Left cardiac atrium (tissue), 4 donors: ENCODE results near the gene PKM. TPM values are rescaled to one million over a fixed set of nuclear protein-coding genes. Genes with fewer than 3 reads are reported as not detected.

Experiments
- ATAC-seq, 2 donors: fragments of 200-7000 bp; cut with Tn5 transposase; one replicate each; pipeline ENCODE4 v1.9.1; 2020; ENCODE audit warnings: mild to moderate bottlenecking in 2 of 2, moderate library complexity in 2 of 2
- DNase-seq: peaks from one replicate; pipeline ENCODE4 v3.0.0-alpha.2; 2020
- intact Hi-C, 2 donors: fragments of 100-400 bp; cut with DNase I; formaldehyde crosslinking; loops; one replicate each; pipeline versions ENCODE4 v1.14.1 to v1.15.1; 2022 to 2023
- total RNA-seq, 2 donors: library from RNA; stranded (reverse); fragmentation: NEBNext Ultra II Directional; extraction: Animal tissue kit (Norgen Biotek cat#: 25700); gene quantifications; one replicate each; pipeline ENCODE4 v1.2.1, GENCODE V29; 2021
- donor health status: DM: no; HTN: yes; CAD: no.
- donor health status: DM: no; HTN: yes; CAD: no; lungs with severe emphysema.
- donor health status: DM: yes; HTN: yes; CAD: no.
- donor health status: Dilated cardiomyopathy.

The PKM gene
- total RNA-seq, 2 donors from 2014 or later: 881 to 1,100 TPM

- ATAC-seq: peak; percentile 73 to 98
- intact Hi-C loops: no loop called here
- peak; percentile 75 for DNase-seq
Measured at GRCh38 chr15:72237029-72237852, 6.3 kb upstream of the PKM start.

- no peak for ATAC-seq
- intact Hi-C loops: no loop called here
Measured at GRCh38 chr15:72236381-72237003, 5.5 kb upstream of the PKM start.

GRCh38 chr15:72235298-72235697 lies 4.3 kb upstream of the PKM start:
- ATAC-seq: no peak
- no peak for DNase-seq
- intact Hi-C loops: no loop called here

More at GRCh38 chr15:72236381-72237003, 5.5 kb upstream of the PKM start:
- no peak for DNase-seq

- no peak for DNase-seq
- intact Hi-C loops: loop anchor here in 1 of 2 donors (5.0 kb wide), 1 partner anchor 39 kb away; the partner anchor contains the start of gene PARP6
- ATAC-seq: no peak
Measured at GRCh38 chr15:72233769-72234168, 2.8 kb upstream of the PKM start.

- intact Hi-C loops: loop anchor here in 1 of 2 donors (5.0 kb wide), 1 partner anchor 40 kb away; the partner anchor contains the start of gene PARP6
- peak; percentile 2 to 29 for ATAC-seq
- DNase-seq: peak; percentile 65
Measured at GRCh38 chr15:72231833-72232478, 966 bp upstream of the PKM start.

GRCh38 chr15:72230197-72231065 lies 559 bp downstream of the PKM start:
- DNase-seq (peak; percentile 95), ATAC-seq (peak; percentile 85)
- intact Hi-C loops: loop anchor here in 1 of 2 donors (5.0 kb wide), 1 partner anchor 42 kb away; the partner anchor contains the start of gene PARP6

- intact Hi-C loops: loop anchor here in 1 of 2 donors (5.0 kb wide), 1 partner anchor 42 kb away; the partner anchor contains the start of gene PARP6
- no peak for ATAC-seq
Measured at GRCh38 chr15:72229947-72230196, 1.1 kb downstream of the PKM start.

GRCh38 chr15:72229076-72229946 lies 1.7 kb downstream of the PKM start:
- ATAC-seq (no peak), DNase-seq (no peak)
- intact Hi-C loops: no loop called here

More at GRCh38 chr15:72229947-72230196, 1.1 kb downstream of the PKM start:
- DNase-seq: no peak

- intact Hi-C loops: no loop called here
- no peak for ATAC-seq
- DNase-seq: no peak
Measured at GRCh38 chr15:72227720-72228119, 3.3 kb downstream of the PKM start.

GRCh38 chr15:72227192-72227586 lies 3.8 kb downstream of the PKM start:
- intact Hi-C loops: no loop called here
- DNase-seq: no peak
- ATAC-seq: no peak

- no peak for DNase-seq
- intact Hi-C loops: no loop called here
- no peak for ATAC-seq
Measured at GRCh38 chr15:72223278-72223677, 7.7 kb downstream of the PKM start.

GRCh38 chr15:72222393-72222792 lies 8.6 kb downstream of the PKM start:
- intact Hi-C loops: no loop called here
- DNase-seq (peak; percentile 78), ATAC-seq (peak; percentile 82 to 93)

GRCh38 chr15:72220687-72221086 lies 10.3 kb downstream of the PKM start:
- no peak for ATAC-seq
- no peak for DNase-seq
- intact Hi-C loops: no loop called here

- no peak for DNase-seq
- intact Hi-C loops: no loop called here
- no peak for ATAC-seq
Measured at GRCh38 chr15:72217216-72217615, 13.8 kb downstream of the PKM start.

- no peak for DNase-seq
- no peak for ATAC-seq
- intact Hi-C loops: no loop called here
Measured at GRCh38 chr15:72216079-72216478, 14.9 kb downstream of the PKM start.

GRCh38 chr15:72207558-72208085 lies 23.4 kb downstream of the PKM start:
- ATAC-seq (no peak), DNase-seq (no peak)
- intact Hi-C loops: no loop called here

GRCh38 chr15:72206677-72207000 lies 24.4 kb downstream of the PKM start:
- ATAC-seq: no peak
- intact Hi-C loops: no loop called here
- no peak for DNase-seq
